HUES48 (cell line): Measurements from ENCODE around the gene MAGI3.

Source experiments
- H3K27ac ChIP-seq: one replicate; pipeline ENCODE4 v1.7.0; 2013; ENCODE audit warnings: low read depth, low read length, inconsistent platforms
- H3K27me3 ChIP-seq: 2 replicates; pipeline ENCODE4 v1.6.1; 2013; ENCODE audit warnings: mild to moderate bottlenecking, low read length; ENCODE audit not compliant: control insufficient read depth, insufficient read depth
- H3K36me3 ChIP-seq: 2 replicates; pipeline ENCODE4 v1.6.1; 2013; ENCODE audit warnings: low read length; ENCODE audit not compliant: control insufficient read depth, insufficient read depth
- H3K4me1 ChIP-seq: 2 replicates; pipeline ENCODE4 v1.6.1; 2013; ENCODE audit warnings: mild to moderate bottlenecking, low read length; ENCODE audit not compliant: control insufficient read depth, insufficient read depth
- H3K4me3 ChIP-seq: 2 replicates; pipeline ENCODE4 v1.5.1; 2013; ENCODE audit warnings: mild to moderate bottlenecking, low read depth, low read length
- H3K9ac ChIP-seq: 2 replicates; pipeline ENCODE4 v1.6.1; 2013; ENCODE audit warnings: mild to moderate bottlenecking, low read depth, low read length, moderate library complexity
- H3K9me3 ChIP-seq: 2 replicates; pipeline ENCODE4 v1.6.1; 2013; ENCODE audit warnings: low read length; ENCODE audit not compliant: control insufficient read depth, insufficient read depth

The MAGI3 gene

DNA sequence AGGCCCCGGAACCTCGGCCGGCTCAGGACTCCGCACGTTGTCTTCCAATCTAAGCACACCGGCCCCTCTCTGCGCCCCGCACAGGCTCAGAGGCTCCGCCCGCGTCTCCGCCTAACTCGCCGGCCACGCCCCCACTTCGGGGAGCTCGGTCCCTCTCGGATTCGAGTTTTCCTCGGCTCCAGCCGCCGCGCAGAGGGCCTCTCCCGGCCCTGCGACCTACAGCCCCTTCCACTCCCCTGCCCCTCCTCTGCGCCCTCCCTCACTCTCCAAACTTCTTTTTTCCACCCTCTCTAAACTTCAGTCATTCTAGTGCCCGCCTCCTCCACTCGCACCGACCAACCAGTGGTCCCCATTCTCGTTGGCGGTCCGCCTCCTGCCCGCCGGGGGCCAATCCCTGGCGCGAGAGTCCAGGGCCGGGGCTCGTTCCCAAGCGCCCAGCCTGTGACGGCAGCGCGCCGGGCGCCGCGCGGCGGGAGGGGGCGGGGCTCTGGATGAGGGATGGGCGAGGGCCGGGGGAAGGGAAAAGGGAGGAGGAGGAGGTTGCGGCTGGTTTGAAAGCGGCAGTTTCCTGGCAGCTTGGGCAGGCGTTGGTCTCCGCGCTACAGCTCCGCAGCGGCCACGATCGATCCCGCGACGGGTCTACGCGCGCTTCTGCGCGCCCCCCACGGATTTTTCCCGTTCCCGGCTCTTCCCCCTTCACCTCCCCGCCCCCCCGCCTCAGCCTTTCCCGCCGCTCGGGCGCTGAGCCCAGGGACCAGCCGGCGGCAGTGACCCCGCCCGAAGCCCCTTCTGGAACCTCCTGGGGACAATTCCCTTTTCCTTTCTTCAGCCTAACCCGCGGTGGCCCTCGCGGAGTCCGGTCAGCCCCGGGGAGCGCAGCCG is at the start of gene MAGI3:
TSS of gene MAGI3 (plus strand) at position 563 of the 882 bp plus-strand sequence. CDS start 519 bp downstream, outside the sequence.
- Histone ChIP-seq H3K4me1 (peaks cover 22% of the 10 kb centered on the region), H3K27me3 (peaks cover 13% of the 10 kb centered on the region), H3K9me3 (no peaks in the 10 kb centered on the region), H3K9ac (peak within 1 kb of the TSS; percentile 55), H3K36me3 (no peaks in the 10 kb centered on the region), H3K27ac (peak within 1 kb of the TSS; percentile 86), H3K4me3 (peak within 1 kb of the TSS; percentile 86)

DNA sequence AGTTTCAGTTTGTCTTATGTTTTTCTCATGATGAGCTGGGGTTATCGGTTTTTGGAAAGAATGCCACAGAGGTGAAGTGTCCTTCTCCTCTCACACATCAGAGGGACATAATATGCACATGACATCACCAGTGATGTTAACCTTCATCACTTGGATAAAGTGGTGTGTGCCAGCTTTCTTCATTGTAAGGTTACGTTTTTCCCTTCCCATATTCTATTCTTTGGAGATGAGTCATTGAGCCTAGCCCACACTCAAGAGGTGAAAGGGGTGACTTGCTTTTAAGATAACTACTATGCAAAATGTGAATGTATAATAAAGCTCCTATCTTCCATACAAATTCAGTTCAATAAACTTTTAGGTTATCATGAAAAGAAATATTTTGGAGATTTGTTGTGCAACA is 36.7 kb upstream of the MAGI3 start:
- Histone ChIP-seq H3K9me3 (no peaks in the 10 kb centered on the region), H3K36me3 (no peaks in the 10 kb centered on the region), H3K4me1 (no peaks in the 10 kb centered on the region), H3K9ac (no peak overlapping the region), H3K4me3 (no peak overlapping the region), H3K27ac (no peak overlapping the region), H3K27me3 (no peaks in the 10 kb centered on the region)

DNA sequence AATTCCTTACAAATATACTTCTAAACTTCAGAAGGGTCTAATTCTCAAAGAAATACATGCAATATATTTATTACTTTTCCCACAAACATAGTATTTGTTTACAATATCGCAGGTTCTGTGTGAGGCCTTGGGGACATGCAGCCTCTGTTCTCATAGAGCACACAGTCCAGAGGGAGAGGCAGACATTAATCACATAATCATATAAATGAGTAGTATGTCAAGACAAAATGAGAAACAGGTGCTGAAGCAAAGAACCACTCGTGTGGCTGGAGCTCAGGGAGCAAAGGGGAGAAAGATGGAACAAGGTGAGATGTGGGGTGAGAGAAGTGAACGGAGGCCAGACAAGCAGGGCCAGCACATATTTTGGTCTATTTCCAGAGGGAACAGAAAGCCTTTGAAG is 26.4 kb upstream of the MAGI3 start:
- H3K27ac ChIP-seq, result no peak overlapping the region
- no peaks in the 10 kb centered on the region for H3K36me3 ChIP-seq
- H3K9me3 ChIP-seq, result no peaks in the 10 kb centered on the region
- H3K27me3 ChIP-seq, result no peaks in the 10 kb centered on the region
- H3K4me1 ChIP-seq, result no peaks in the 10 kb centered on the region
- H3K9ac ChIP-seq, result no peak overlapping the region
- no peak overlapping the region for H3K4me3 ChIP-seq

DNA sequence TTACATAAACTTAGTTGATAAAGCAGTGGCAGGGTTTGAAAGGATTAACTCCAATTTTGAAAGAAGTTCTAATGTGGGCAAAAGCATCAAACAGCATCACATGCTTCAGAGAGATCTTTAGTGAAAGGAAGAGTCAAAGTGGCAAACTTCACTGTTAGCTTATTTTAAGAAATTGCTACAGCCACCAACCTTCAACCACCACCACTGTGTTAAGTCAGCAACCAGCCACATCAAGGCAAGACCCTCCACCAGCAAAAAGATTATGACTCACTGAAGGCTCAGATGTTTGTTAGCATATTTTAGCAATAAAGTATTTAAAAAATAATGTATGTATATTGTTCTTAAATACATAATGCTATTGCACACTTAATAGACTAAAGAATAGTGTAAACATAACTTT is 21.3 kb upstream of the MAGI3 start:
- Histone ChIP-seq H3K4me3 (no peak overlapping the region), H3K4me1 (no peaks in the 10 kb centered on the region), H3K9ac (no peak overlapping the region), H3K27ac (no peak overlapping the region), H3K36me3 (no peaks in the 10 kb centered on the region), H3K9me3 (no peaks in the 10 kb centered on the region), H3K27me3 (no peaks in the 10 kb centered on the region)

DNA sequence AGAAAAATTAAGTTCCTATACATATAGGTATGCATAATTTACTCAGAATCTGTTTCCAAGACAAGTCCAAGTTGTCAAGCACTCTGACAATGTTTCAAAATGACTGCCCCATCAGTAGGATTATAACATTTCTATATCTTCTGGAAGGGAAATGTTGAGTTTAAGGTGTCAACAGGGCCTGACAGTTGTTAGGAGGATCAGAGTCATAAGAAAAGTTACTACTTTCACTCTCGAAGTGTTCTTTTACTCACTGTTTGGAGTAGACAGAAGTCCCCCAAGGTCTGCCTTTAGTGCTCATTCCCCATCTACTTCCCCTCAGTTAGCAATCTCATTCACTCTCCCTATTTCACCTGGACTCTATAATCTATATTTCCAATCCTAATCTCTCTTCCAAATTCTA is 20.6 kb upstream of the MAGI3 start:
- Histone ChIP-seq H3K9ac (no peak overlapping the region), H3K36me3 (no peaks in the 10 kb centered on the region), H3K27me3 (no peaks in the 10 kb centered on the region), H3K4me3 (no peak overlapping the region), H3K4me1 (no peaks in the 10 kb centered on the region), H3K9me3 (no peaks in the 10 kb centered on the region), H3K27ac (no peak overlapping the region)

DNA sequence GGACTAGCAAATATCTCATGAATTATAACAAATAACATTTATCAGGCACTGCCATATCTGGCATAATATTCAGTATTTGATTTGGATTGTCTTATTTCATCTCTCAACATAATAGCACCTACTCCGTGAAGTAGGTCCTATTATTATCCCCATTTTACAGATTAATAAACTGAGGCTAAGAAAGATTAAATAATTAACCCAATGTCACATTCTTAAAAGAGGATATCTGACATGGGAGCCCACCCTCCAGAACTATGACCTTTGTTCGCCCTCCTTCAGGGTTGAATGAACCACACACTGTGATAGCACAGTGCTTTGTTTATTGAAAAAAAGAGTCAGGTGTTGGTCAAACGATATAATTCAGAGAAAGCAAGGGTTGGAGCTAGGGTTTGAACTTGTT is 19.4 kb upstream of the MAGI3 start:
- H3K36me3 ChIP-seq, result no peaks in the 10 kb centered on the region
- no peak overlapping the region for H3K9ac ChIP-seq
- no peaks in the 10 kb centered on the region for H3K9me3 ChIP-seq
- no peak overlapping the region for H3K4me3 ChIP-seq
- no peaks in the 10 kb centered on the region for H3K27me3 ChIP-seq
- H3K4me1 ChIP-seq, result no peaks in the 10 kb centered on the region
- no peak overlapping the region for H3K27ac ChIP-seq

DNA sequence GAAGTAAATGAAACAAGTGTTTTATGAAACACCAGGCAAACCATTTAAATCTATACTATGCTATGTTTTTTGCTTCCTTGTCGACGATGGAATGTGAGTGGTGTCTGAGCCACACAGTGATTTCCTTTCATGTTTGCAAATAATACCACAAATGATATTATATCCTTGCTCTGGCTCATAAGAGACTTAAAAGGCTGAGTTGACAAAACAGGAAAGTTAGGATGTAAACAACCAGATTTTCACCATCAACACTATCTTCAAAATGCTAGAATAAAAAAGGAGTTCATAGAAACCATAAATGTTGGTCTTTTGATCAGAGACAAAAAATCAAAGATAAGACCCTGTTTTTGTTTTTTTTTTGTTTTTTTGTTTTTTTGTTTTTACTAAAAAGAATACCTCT is 17.8 kb upstream of the MAGI3 start:
- H3K9me3 ChIP-seq, result no peaks in the 10 kb centered on the region
- H3K4me1 ChIP-seq, result no peaks in the 10 kb centered on the region
- no peak overlapping the region for H3K4me3 ChIP-seq
- no peak overlapping the region for H3K27ac ChIP-seq
- no peak overlapping the region for H3K9ac ChIP-seq
- no peaks in the 10 kb centered on the region for H3K27me3 ChIP-seq
- H3K36me3 ChIP-seq, result no peaks in the 10 kb centered on the region

DNA sequence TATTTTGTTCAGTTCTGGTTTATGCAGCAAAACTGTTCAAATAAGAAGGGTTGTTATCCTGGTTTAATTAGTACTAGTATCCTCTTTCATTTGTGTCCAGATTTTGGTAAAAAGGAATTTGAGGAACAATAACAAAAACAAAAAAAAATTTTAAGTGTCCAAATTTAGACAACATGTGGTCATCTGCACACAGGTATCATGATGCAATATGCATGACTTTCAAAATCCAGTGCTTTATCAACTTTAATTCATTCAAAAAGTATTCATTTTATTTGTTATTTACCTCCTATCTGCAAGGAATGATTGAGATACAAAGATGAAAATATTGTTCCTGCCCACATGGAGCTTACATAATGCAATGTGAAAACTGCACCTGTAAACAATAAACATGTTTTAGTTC is 16.7 kb upstream of the MAGI3 start:
- Histone ChIP-seq H3K27me3 (no peaks in the 10 kb centered on the region), H3K9ac (no peak overlapping the region), H3K36me3 (no peaks in the 10 kb centered on the region), H3K4me1 (no peaks in the 10 kb centered on the region), H3K9me3 (no peaks in the 10 kb centered on the region), H3K27ac (no peak overlapping the region), H3K4me3 (no peak overlapping the region)

DNA sequence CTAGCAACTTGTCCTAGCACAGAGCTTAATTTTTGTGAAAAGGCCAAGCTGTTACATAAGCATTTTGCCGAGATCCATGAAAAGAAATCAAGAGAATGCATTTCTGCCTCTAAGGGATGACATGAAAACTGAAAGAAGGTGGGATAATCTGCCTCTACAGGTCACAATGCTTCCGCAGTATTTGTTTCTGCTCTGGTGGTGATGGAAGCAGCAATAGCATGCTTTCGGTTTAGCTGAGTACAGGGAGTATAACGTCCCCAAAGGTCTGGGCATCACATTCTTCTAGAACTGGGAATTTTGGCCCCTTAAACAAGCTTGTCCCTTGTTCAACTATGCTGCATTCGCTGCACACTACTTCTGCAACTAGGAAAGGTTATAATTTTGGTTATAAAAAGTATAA is 14.4 kb upstream of the MAGI3 start:
- no peak overlapping the region for H3K9ac ChIP-seq
- no peaks in the 10 kb centered on the region for H3K36me3 ChIP-seq
- no peaks in the 10 kb centered on the region for H3K27me3 ChIP-seq
- no peaks in the 10 kb centered on the region for H3K9me3 ChIP-seq
- H3K4me1 ChIP-seq, result no peaks in the 10 kb centered on the region
- H3K27ac ChIP-seq, result no peak overlapping the region
- H3K4me3 ChIP-seq, result no peak overlapping the region

DNA sequence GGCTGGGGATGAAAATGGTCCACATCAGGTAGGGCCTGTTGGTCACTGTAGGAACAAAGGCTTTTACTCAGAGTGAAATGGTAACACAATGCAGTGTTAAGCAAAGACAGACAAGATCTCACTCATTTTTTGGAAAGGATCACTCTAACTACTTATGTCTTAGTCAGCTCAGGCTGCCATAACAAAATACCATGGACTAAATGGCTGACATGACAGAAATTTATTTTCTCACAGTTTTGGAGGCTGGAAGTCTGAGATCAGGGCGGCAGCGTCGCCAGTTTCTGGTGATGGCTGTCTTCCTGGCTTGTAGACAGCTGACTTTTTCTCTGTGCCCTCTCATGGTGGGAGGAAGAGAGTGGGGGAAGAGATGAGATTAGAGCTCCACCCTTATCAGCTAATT is 10.2 kb upstream of the MAGI3 start:
- Histone ChIP-seq H3K4me1 (no peaks in the 10 kb centered on the region), H3K9me3 (no peaks in the 10 kb centered on the region; the same call in 1 of the 2 replicates), H3K27me3 (no peaks in the 10 kb centered on the region), H3K27ac (no peak overlapping the region), H3K36me3 (no peaks in the 10 kb centered on the region), H3K4me3 (no peak overlapping the region), H3K9ac (no peak overlapping the region)

DNA sequence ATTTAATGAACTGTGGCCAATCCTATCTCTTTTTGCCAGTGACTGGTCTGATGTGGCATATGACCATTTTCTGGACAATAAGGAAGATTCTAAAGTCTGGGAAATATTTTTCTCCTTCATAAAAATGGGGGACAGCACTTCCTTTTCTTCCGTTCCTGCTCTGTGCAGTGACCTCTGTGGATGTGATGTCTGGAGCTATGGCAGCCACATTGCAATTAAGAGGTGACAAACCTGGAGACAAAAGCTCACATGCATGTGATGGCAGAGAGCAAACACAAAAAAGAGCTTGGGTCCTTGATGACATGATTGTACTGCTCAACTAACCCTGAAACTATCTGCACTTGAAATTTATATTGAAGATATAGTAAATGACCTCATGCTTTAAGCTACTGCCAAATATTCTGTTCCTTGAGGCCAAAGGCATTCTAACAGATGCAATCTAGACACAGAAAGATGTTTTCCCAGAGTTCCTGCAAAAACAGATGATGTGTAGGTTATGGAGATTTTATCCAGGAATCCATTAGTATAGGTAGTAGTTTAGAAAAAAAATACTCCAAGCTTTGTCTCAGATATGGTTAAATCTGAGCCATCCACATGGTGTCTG is 2.2 kb upstream of the MAGI3 start:
- Histone ChIP-seq H3K27ac (no peak overlapping the region), H3K9ac (no peak overlapping the region), H3K27me3 (peaks cover 13% of the 10 kb centered on the region), H3K4me3 (peak overlapping the region; percentile 78), H3K4me1 (peaks cover 18% of the 10 kb centered on the region), H3K9me3 (no peaks in the 10 kb centered on the region; the same call in 1 of the 2 replicates), H3K36me3 (no peaks in the 10 kb centered on the region)
